H1 (cell line): Measurements from ENCODE around the gene TNIP1. TPM values are rescaled to one million over a fixed set of nuclear protein-coding genes. Genes with fewer than 3 reads are reported as not detected.

Experiments used
- CTCF ChIA-PET: fragments of 300-600 bp; sonication (Branson Sonifier 250); formaldehyde crosslinking; loops from one replicate; lab custom pipeline; 2021; ENCODE audit not compliant: partially characterized antibody; lab: Charles Lee
- POLR2A ChIA-PET: fragments of 300-600 bp; sonication (Branson Sonifier 250); formaldehyde crosslinking; loops from one replicate; lab custom pipeline; 2021; ENCODE audit warnings: inconsistent platforms; ENCODE audit not compliant: partially characterized antibody; lab: Charles Lee
- DNase-seq, 2 experiments: peaks; one replicate each; pipeline versions ENCODE4 v3.0.0 to v3.0.0-alpha.2; 2010 to 2022; ENCODE audit warnings: low spot score in 2 of 2, low read depth in 1 of 2, mixed read lengths in 1 of 2
- FAIRE-seq: peaks from 2 replicates; lab custom pipeline; 2011; peaks lifted over from hg19 to GRCh38; lab: Jason Lieb, UNC
- H2AFZ ChIP-seq: 2 replicates; pipeline ENCODE4 v1.8.1; 2012; ENCODE audit warnings: low read length, inconsistent platforms
- H2AK5ac ChIP-seq: 2 replicates; pipeline ENCODE4 v1.6.1; 2013; ENCODE audit warnings: low read depth, low read length
- H2BK120ac ChIP-seq: replicated peaks from 2 replicates; pipeline ENCODE3; 2013; ENCODE audit warnings: low read depth, low read length, inconsistent platforms
- H2BK12ac ChIP-seq: 2 replicates; pipeline ENCODE4 v1.6.1; 2013; ENCODE audit warnings: low read depth, low read length
- H2BK15ac ChIP-seq: 2 replicates; pipeline ENCODE4 v1.6.1; 2013; ENCODE audit warnings: low read length
- H2BK20ac ChIP-seq: 2 replicates; pipeline ENCODE4 v1.6.1; 2013; ENCODE audit warnings: low read length
- H2BK5ac ChIP-seq: 2 replicates; pipeline ENCODE4 v1.6.1; 2013; ENCODE audit warnings: low read depth, low read length
- H3K14ac ChIP-seq: 2 replicates; pipeline ENCODE4 v1.6.1; 2013; ENCODE audit warnings: inconsistent platforms; ENCODE audit not compliant: insufficient read length
- H3K18ac ChIP-seq: 2 replicates; pipeline ENCODE4 v1.6.1; 2013; ENCODE audit warnings: low read length; ENCODE audit errors: extremely low read depth
- H3K23ac ChIP-seq: 2 replicates; pipeline ENCODE4 v1.6.1; 2013; ENCODE audit warnings: inconsistent platforms; ENCODE audit not compliant: insufficient read length
- H3K23me2 ChIP-seq: 2 replicates; pipeline ENCODE4 v1.6.1; 2013; ENCODE audit warnings: low read depth, low read length
- H3K27ac ChIP-seq: 2 replicates; pipeline ENCODE4 v1.6.1; 2011; ENCODE audit warnings: low read depth, low read length, inconsistent platforms
- H3K27me3 ChIP-seq, 4 experiments: replicated peaks in 1 of 4; 1 replicate in 1 of 4; 2 replicates in 3 of 4; pipeline versions ENCODE4 v1.6.1 to v1.8.1; 2011 to 2013; ENCODE audit warnings: low read length in 3 of 4, mild to moderate bottlenecking in 3 of 4, inconsistent platforms in 2 of 4, mixed read lengths in 2 of 4, moderate library complexity in 1 of 4; ENCODE audit not compliant: control insufficient read depth in 3 of 4, insufficient read depth in 3 of 4; ENCODE audit errors: extremely low read depth in 1 of 4
- H3K36me3 ChIP-seq, 4 experiments: 2 replicates each; pipeline versions ENCODE4 v1.6.1 to v1.8.1; 2011 to 2013; ENCODE audit warnings: mild to moderate bottlenecking in 4 of 4, low read length in 3 of 4, moderate library complexity in 2 of 4, control low read depth in 1 of 4, inconsistent platforms in 1 of 4; ENCODE audit not compliant: insufficient read depth in 4 of 4, control insufficient read depth in 2 of 4
- H3K4ac ChIP-seq: replicated peaks from 2 replicates; pipeline ENCODE3; 2013; ENCODE audit warnings: low read length, low read depth, mixed read lengths, inconsistent platforms; ENCODE audit not compliant: insufficient read length
- H3K4me1 ChIP-seq, 4 experiments: replicated peaks in 1 of 4; 1 replicate in 1 of 4; 2 replicates in 3 of 4; pipeline versions ENCODE4 v1.6.1 to v1.8.1; 2011 to 2013; ENCODE audit warnings: low read length in 3 of 4, inconsistent platforms in 2 of 4, mixed read lengths in 1 of 4; ENCODE audit not compliant: insufficient read depth in 4 of 4, control insufficient read depth in 3 of 4
- H3K4me2 ChIP-seq, 2 experiments: 2 replicates each; pipeline versions ENCODE4 v1.6.1 to v1.8.1; 2011 to 2013; ENCODE audit warnings: low read depth in 2 of 2, low read length in 2 of 2, control low read depth in 1 of 2, inconsistent platforms in 1 of 2, mild to moderate bottlenecking in 1 of 2; ENCODE audit not compliant: insufficient read depth in 1 of 2
- H3K4me3 ChIP-seq, 4 experiments: fragments of 200-600, 300-600 bp in 1 of 4; sonication (generic), shearing (Covaris generic), sonication (Bioruptor Twin) in 1 of 4; 2 replicates each; pipeline versions ENCODE4 v1.5.1 to v1.8.1; 2011 to 2016; ENCODE audit warnings: low read length in 4 of 4, low read depth in 3 of 4, control low read depth in 2 of 4, inconsistent platforms in 2 of 4, mild to moderate bottlenecking in 2 of 4, mixed read lengths in 1 of 4, moderate library complexity in 1 of 4; ENCODE audit not compliant: insufficient read depth in 2 of 4; ENCODE audit errors: extremely low read depth in 1 of 4
- H3K56ac ChIP-seq: replicated peaks from 2 replicates; pipeline ENCODE3; 2013; ENCODE audit warnings: low read depth, mild to moderate bottlenecking, mixed read lengths, low read length, inconsistent platforms; ENCODE audit not compliant: insufficient read length
- H3K79me1 ChIP-seq: 2 replicates; pipeline ENCODE4 v1.6.1; 2013; ENCODE audit warnings: low read depth, low read length, control low read depth
- H3K79me2 ChIP-seq, 2 experiments: 2 replicates each; pipeline versions ENCODE4 v1.6.1 to v1.8.1; 2012 to 2013; ENCODE audit warnings: low read length in 2 of 2, mild to moderate bottlenecking in 2 of 2, inconsistent platforms in 1 of 2; ENCODE audit not compliant: insufficient read depth in 2 of 2, control insufficient read depth in 1 of 2
- H3K9ac ChIP-seq, 4 experiments: replicated peaks in 1 of 4; 1 replicate in 1 of 4; 2 replicates in 3 of 4; pipeline versions ENCODE4 v1.6.1 to v1.8.1; 2011 to 2013; ENCODE audit warnings: low read depth in 3 of 4, low read length in 3 of 4, control low read depth in 2 of 4, mild to moderate bottlenecking in 2 of 4, moderate library complexity in 2 of 4, inconsistent platforms in 1 of 4; ENCODE audit errors: extremely low read depth in 1 of 4
- H3K9me3 ChIP-seq, 2 experiments: 2 replicates each; pipeline versions ENCODE4 v1.6.1 to v1.8.1; 2012 to 2013; ENCODE audit warnings: mild to moderate bottlenecking in 2 of 2, moderate library complexity in 2 of 2, control low read depth in 1 of 2, inconsistent platforms in 1 of 2, low read depth in 1 of 2, low read length in 1 of 2, mixed read lengths in 1 of 2; ENCODE audit not compliant: insufficient read depth in 2 of 2
- H4K20me1 ChIP-seq, 2 experiments: replicated peaks in 1 of 2; 2 replicates each; pipeline versions ENCODE3 to v1.8.1; 2011 to 2013; ENCODE audit warnings: inconsistent platforms in 2 of 2, low read length in 2 of 2, mild to moderate bottlenecking in 1 of 2; ENCODE audit not compliant: insufficient read depth in 2 of 2, control insufficient read depth in 1 of 2
- H4K5ac ChIP-seq: 2 replicates; pipeline ENCODE4 v1.6.1; 2013; ENCODE audit warnings: low read length, low read depth, mixed read lengths, inconsistent platforms; ENCODE audit not compliant: insufficient read length
- H4K8ac ChIP-seq: 2 replicates; pipeline ENCODE4 v1.8.0; 2013; ENCODE audit warnings: mild to moderate bottlenecking, moderate library complexity, low read length, inconsistent platforms; ENCODE audit not compliant: insufficient read depth; ENCODE audit errors: extremely low read depth
- H4K91ac ChIP-seq: replicated peaks from 2 replicates; pipeline ENCODE3; 2013; ENCODE audit warnings: low read length, mixed read lengths, inconsistent platforms; ENCODE audit not compliant: insufficient read length
- BRCA1 ChIP-seq: IDR thresholded peaks from 2 replicates; pipeline ENCODE4 v1.6.1; 2012; ENCODE audit warnings: low read depth, low read length, improper control_type of control experiment
- CTCF ChIP-seq, 3 experiments: IDR thresholded peaks; 1 replicate in 2 of 3; 2 replicates in 1 of 3; pipeline versions ENCODE4 v1.5.1 to v1.6.1; 2011; ENCODE audit warnings: low read length in 3 of 3, mild to moderate bottlenecking in 3 of 3, inconsistent platforms in 2 of 3, low read depth in 1 of 3, moderate library complexity in 1 of 3; ENCODE audit not compliant: insufficient read depth in 1 of 3; ENCODE audit errors: control extremely low read depth in 1 of 3
- EP300 ChIP-seq, 2 experiments: IDR thresholded peaks; 1 replicate in 1 of 2; 2 replicates in 1 of 2; pipeline ENCODE4 v1.6.1; 2011 to 2012; ENCODE audit warnings: low read depth in 2 of 2, low read length in 2 of 2, mild to moderate bottlenecking in 2 of 2, borderline replicate concordance in 1 of 2, inconsistent platforms in 1 of 2, moderate library complexity in 1 of 2
- GTF2F1 ChIP-seq: IDR thresholded peaks from 2 replicates; pipeline ENCODE4 v1.6.1; 2012; ENCODE audit warnings: low read depth, low read length, improper control_type of control experiment, borderline replicate concordance
- JUND ChIP-seq: IDR thresholded peaks from 2 replicates; pipeline ENCODE4 v1.6.1; 2011; ENCODE audit warnings: mild to moderate bottlenecking, improper control_type of control experiment, low read length
- MAX ChIP-seq: IDR thresholded peaks from 2 replicates; pipeline ENCODE4 v1.6.1; 2012; ENCODE audit warnings: inconsistent platforms
- PHF8 ChIP-seq: fragments of 200-600 bp; sonication (generic); conservative IDR thresholded peaks from 2 replicates; pipeline ENCODE4 v1.7.1; 2012; ENCODE audit warnings: low read depth, mild to moderate bottlenecking, inconsistent platforms, low read length, moderate library complexity
- RXRA ChIP-seq: IDR thresholded peaks from 2 replicates; pipeline ENCODE4 v1.6.1; 2011; ENCODE audit warnings: low read depth, mild to moderate bottlenecking, low read length, moderate library complexity; ENCODE audit not compliant: insufficient read depth
- SIN3A ChIP-seq, 2 experiments: IDR thresholded peaks in 1 of 2; conservative IDR thresholded peaks in 1 of 2; 2 replicates each; pipeline ENCODE4 v1.6.1; 2011 to 2012; ENCODE audit warnings: low read length in 2 of 2, improper control_type of control experiment in 1 of 2, low read depth in 1 of 2, mild to moderate bottlenecking in 1 of 2
- SP4 ChIP-seq: IDR thresholded peaks from 2 replicates; pipeline ENCODE4 v1.6.1; 2012; ENCODE audit warnings: low read length, inconsistent platforms
- TAF1 ChIP-seq: IDR thresholded peaks from 2 replicates; pipeline ENCODE4 v1.6.1; 2011; ENCODE audit warnings: mild to moderate bottlenecking, low read depth, low read length
- WGBS, 2 experiments: shearing (Covaris generic) in 1 of 2; methylation state at CpG; one replicate each; pipeline versions ENCODE4 v1.1.6 to v1.1.7; 2013 to 2015; ENCODE audit warnings: low lambda C conversion rate in 2 of 2, mixed read lengths in 2 of 2, inconsistent platforms in 1 of 2, low coverage in 1 of 2, missing lambda C conversion rate in 1 of 2; ENCODE audit not compliant: insufficient replicate concordance in 2 of 2, insufficient coverage in 1 of 2, insufficient read length in 1 of 2; ENCODE audit errors: extremely low coverage in 1 of 2, missing lambda C conversion rate in 1 of 2; 5-methylcytosine and 5-hydroxymethylcytosine counted together
- polyA plus RNA-seq, 7 experiments: library from polyadenylated mRNA; depleted of rRNA in 3 of 7; stranded (reverse) in 5 of 7; unstranded in 2 of 7; fragments of >200 nt in 5 of 7; fragments of 200-250 nt in 2 of 7; gene quantifications; 1 replicate in 5 of 7; 2 replicates in 1 of 7; 4 replicates in 1 of 7; pipeline versions ENCODE4 v1.2.1 to v1.2.3, GENCODE V29; 2011 to 2013; ENCODE audit warnings: missing spikeins in 2 of 7, mixed read lengths in 2 of 7
- total RNA-seq: library from RNA; stranded (reverse); fragmentation: NEBNext Ultra II Directional; extraction: Animal tissue kit (Norgen Biotek cat#: 25700); gene quantifications from 2 replicates; pipeline ENCODE4 v1.2.1, GENCODE V29; 2021

Gene TNIP1
- total and polyA plus RNA-seq, 2 of the 8 experiments (the other 6 are each of a cell fraction or from before 2014, with no cell fraction given): 14.2 to 31.9 TPM

- Histone ChIP-seq H2BK120ac (no peak overlapping the region), H4K91ac (no peak overlapping the region), H2AFZ (no peak overlapping the region), H3K4me3 (no peak overlapping the region), H3K9ac (no peak overlapping the region), H2BK5ac (no peak overlapping the region)
- no peak for TF ChIP-seq GTF2F1
- no peak for TF ChIP-seq EP300 (IDR thresholded peaks at IDR 0.05; ENCODE audit: borderline replicate concordance in 1 of 2, low read depth in 2 of 2, low read length in 2 of 2)
- no peak for TF ChIP-seq CTCF (IDR thresholded peaks at IDR 0.05; ENCODE audit: control extremely low read depth in 1 of 3, insufficient read depth in 1 of 3, low read depth in 1 of 3, low read length in 3 of 3)
- TF ChIP-seq BRCA1: no peak
- TF ChIP-seq JUND: no peak
- TF ChIP-seq SP4: no peak
- TF ChIP-seq SIN3A (conservative IDR thresholded peaks at IDR 0.05 in 1 of 2, IDR thresholded peaks at IDR 0.05 in 1 of 2; ENCODE audit: low read depth in 1 of 2, low read length in 2 of 2): no peak
- no peak for TF ChIP-seq RXRA
- no peak for TF ChIP-seq TAF1
- TF ChIP-seq PHF8: no peak
- no peak for TF ChIP-seq MAX
- TF ChIP-seq, all 59 proteins: peak for 0
- no peaks in the 10 kb centered on the region for H3K79me2 ChIP-seq
- no peaks in the 10 kb centered on the region for H4K20me1 ChIP-seq
- H3K23ac ChIP-seq: no peak overlapping the region
- no peak overlapping the region for H3K27ac ChIP-seq
- no peaks in the 10 kb centered on the region for H3K9me3 ChIP-seq
- no peak for FAIRE-seq
- ChIA-PET CTCF (interaction anchor here (0.6 to 8.0 kb wide), 15 partner anchors 9 to 125 kb away, joined by 3 to 96 read pairs (median 4); partner anchors contain the start of genes CCDC69 and TNIP1), POLR2A (interaction anchor here (1.1 to 1.7 kb wide), 3 partner anchors 12 to 17 kb away, joined by 3 to 4 read pairs (median 4); no protein-coding TSS in a partner anchor)
- no peak overlapping the region for H4K5ac ChIP-seq
- H3K14ac ChIP-seq: no peak overlapping the region
- H3K23me2 ChIP-seq: no peaks in the 10 kb centered on the region
- H4K8ac ChIP-seq: no peak overlapping the region
- H2AK5ac ChIP-seq: no peak overlapping the region
- DNase-seq: no peak
- no peak overlapping the region for H3K18ac ChIP-seq
- H3K4ac ChIP-seq: no peak overlapping the region
- H2BK15ac ChIP-seq: no peak overlapping the region
- H3K4me2 ChIP-seq: no peak overlapping the region
- no peaks in the 10 kb centered on the region for H3K79me1 ChIP-seq
- peaks cover 0 to 16% (median 8%) of the 10 kb centered on the region in 4 experiments; a peak in 4 of 7 replicates for H3K4me1 ChIP-seq
- no peaks in the 10 kb centered on the region for H3K36me3 ChIP-seq
- no peaks in the 10 kb centered on the region for H3K27me3 ChIP-seq
- H2BK12ac ChIP-seq: no peak overlapping the region
- H3K56ac ChIP-seq: no peak overlapping the region
- H2BK20ac ChIP-seq: no peak overlapping the region
- WGBS, 2 experiments: 80% methylated on average over 4 of the region's 4 CpGs; no CpG with 5 or more reads in 1 of the 2 experiments
These were observed 17.9 kb upstream of the TNIP1 start for GRCh38 chr5:151098768-151099121.
